IPS-20b (cell line): ENCODE results near the gene CTLA4.

ENCODE experiments used
- H3K27ac ChIP-seq: one replicate; pipeline ENCODE4 v1.5.1; 2013; ENCODE audit warnings: low read length
- H3K27me3 ChIP-seq: 2 replicates; pipeline ENCODE4 v1.6.1; 2013; ENCODE audit warnings: mild to moderate bottlenecking, low read length, inconsistent platforms; ENCODE audit not compliant: insufficient read depth
- H3K36me3 ChIP-seq: 2 replicates; pipeline ENCODE4 v1.6.1; 2013; ENCODE audit warnings: low read depth, mild to moderate bottlenecking, inconsistent platforms, low read length, moderate library complexity; ENCODE audit not compliant: insufficient read depth
- H3K4me1 ChIP-seq: 2 replicates; pipeline ENCODE4 v1.6.1; 2013; ENCODE audit warnings: mild to moderate bottlenecking, control low read depth, inconsistent platforms, low read length, moderate library complexity; ENCODE audit not compliant: insufficient read depth
- H3K4me3 ChIP-seq: 2 replicates; pipeline ENCODE4 v1.5.1; 2013; ENCODE audit warnings: mild to moderate bottlenecking, low read length, inconsistent platforms
- H3K9ac ChIP-seq: 2 replicates; pipeline ENCODE4 v1.6.1; 2013; ENCODE audit warnings: low read depth, mild to moderate bottlenecking, inconsistent platforms, low read length, moderate library complexity
- H3K9me3 ChIP-seq: 2 replicates; pipeline ENCODE4 v1.6.1; 2013; ENCODE audit warnings: mild to moderate bottlenecking, low read depth, low read length, inconsistent platforms; ENCODE audit not compliant: insufficient read depth

CTLA4 gene

GRCh38 chr2:203835892-203836800 lies 31.4 kb upstream of the CTLA4 start:
- Histone ChIP-seq H3K4me3 (no peak overlapping the region), H3K4me1 (no peaks in the 10 kb centered on the region; the same call in 1 of the 2 replicates), H3K9me3 (no peaks in the 10 kb centered on the region), H3K27me3 (no peaks in the 10 kb centered on the region), H3K36me3 (no peaks in the 10 kb centered on the region), H3K27ac (no peak overlapping the region), H3K9ac (no peak overlapping the region)

- Histone ChIP-seq H3K9ac (no peak overlapping the region), H3K27me3 (no peaks in the 10 kb centered on the region), H3K4me3 (no peak overlapping the region), H3K4me1 (no peaks in the 10 kb centered on the region; the same call in 1 of the 2 replicates), H3K9me3 (no peaks in the 10 kb centered on the region), H3K36me3 (no peaks in the 10 kb centered on the region), H3K27ac (no peak overlapping the region)
These were observed 26.8 kb upstream of the CTLA4 start for GRCh38 chr2:203840655-203841205.

DNA sequence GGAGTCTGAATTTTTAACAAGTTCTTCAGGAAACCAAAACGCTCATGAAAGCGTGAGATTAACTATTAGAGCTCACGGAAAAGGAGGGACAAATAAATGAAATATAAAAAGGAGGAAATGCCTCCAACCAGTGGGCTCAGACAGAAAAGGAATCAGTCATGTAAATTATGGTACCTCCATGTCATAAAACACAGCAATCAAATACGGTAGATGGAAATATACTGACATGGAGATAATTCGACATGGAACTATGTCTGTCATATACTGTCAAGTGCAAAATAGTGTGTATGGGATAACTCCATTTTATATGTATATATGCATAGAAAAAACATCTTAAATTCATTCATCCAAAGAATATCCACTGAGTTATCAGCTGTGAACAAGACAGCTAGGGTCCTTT lies 25.9 kb upstream of the CTLA4 start:
- no peaks in the 10 kb centered on the region for H3K36me3 ChIP-seq
- no peak overlapping the region for H3K4me3 ChIP-seq
- no peaks in the 10 kb centered on the region for H3K27me3 ChIP-seq
- no peaks in the 10 kb centered on the region for H3K4me1 ChIP-seq
- H3K27ac ChIP-seq: no peak overlapping the region
- no peak overlapping the region for H3K9ac ChIP-seq
- no peaks in the 10 kb centered on the region for H3K9me3 ChIP-seq

DNA sequence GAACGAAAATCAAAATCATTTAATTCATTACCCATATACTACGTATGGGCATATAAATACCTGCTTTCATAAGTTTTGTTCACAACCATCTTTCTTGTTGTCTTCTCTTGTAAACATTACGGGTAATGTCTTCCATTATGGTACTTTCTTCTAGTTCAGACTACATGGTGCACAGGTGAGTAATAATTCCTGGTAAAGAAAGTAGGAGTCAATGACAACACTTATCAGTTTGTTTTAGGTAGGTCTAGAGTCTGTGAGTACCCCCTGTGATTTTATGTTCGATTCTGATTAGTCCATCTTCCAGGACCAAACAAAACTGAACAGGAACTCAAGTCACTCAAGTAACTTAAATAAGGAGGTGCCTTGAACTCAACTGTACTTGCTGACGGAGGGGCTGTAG lies 25.2 kb upstream of the CTLA4 start:
- H3K9me3 ChIP-seq: no peaks in the 10 kb centered on the region
- H3K27me3 ChIP-seq: no peaks in the 10 kb centered on the region
- no peak overlapping the region for H3K4me3 ChIP-seq
- H3K27ac ChIP-seq: no peak overlapping the region
- no peak overlapping the region for H3K9ac ChIP-seq
- H3K36me3 ChIP-seq: no peaks in the 10 kb centered on the region
- no peaks in the 10 kb centered on the region for H3K4me1 ChIP-seq

GRCh38 chr2:203846490-203847105 lies 21.0 kb upstream of the CTLA4 start:
- no peaks in the 10 kb centered on the region for H3K27me3 ChIP-seq

GRCh38 chr2:203849010-203849409 lies 18.6 kb upstream of the CTLA4 start:
- H3K36me3 ChIP-seq: no peaks in the 10 kb centered on the region
- no peaks in the 10 kb centered on the region for H3K4me1 ChIP-seq
- no peak overlapping the region for H3K4me3 ChIP-seq
- no peak overlapping the region for H3K27ac ChIP-seq
- no peaks in the 10 kb centered on the region for H3K9me3 ChIP-seq
- H3K9ac ChIP-seq: no peak overlapping the region
- no peaks in the 10 kb centered on the region for H3K27me3 ChIP-seq

More at GRCh38 chr2:203846490-203847105, 21.0 kb upstream of the CTLA4 start:
- no peak overlapping the region for H3K4me3 ChIP-seq
- H3K36me3 ChIP-seq: no peaks in the 10 kb centered on the region
- no peak overlapping the region for H3K9ac ChIP-seq
- H3K9me3 ChIP-seq: no peaks in the 10 kb centered on the region
- no peak overlapping the region for H3K27ac ChIP-seq
- no peaks in the 10 kb centered on the region for H3K4me1 ChIP-seq

- H3K4me1 ChIP-seq: no peaks in the 10 kb centered on the region
- no peak overlapping the region for H3K27ac ChIP-seq
- H3K4me3 ChIP-seq: no peak overlapping the region
- H3K36me3 ChIP-seq: no peaks in the 10 kb centered on the region
- no peaks in the 10 kb centered on the region for H3K9me3 ChIP-seq
- no peak overlapping the region for H3K9ac ChIP-seq
- H3K27me3 ChIP-seq: no peaks in the 10 kb centered on the region
These were observed 14.8 kb upstream of the CTLA4 start for GRCh38 chr2:203852760-203853159.

- no peak overlapping the region for H3K27ac ChIP-seq
- no peak overlapping the region for H3K9ac ChIP-seq
- H3K36me3 ChIP-seq: no peaks in the 10 kb centered on the region
- no peaks in the 10 kb centered on the region for H3K4me1 ChIP-seq
- H3K9me3 ChIP-seq: no peaks in the 10 kb centered on the region
- H3K27me3 ChIP-seq: no peaks in the 10 kb centered on the region
- H3K4me3 ChIP-seq: no peak overlapping the region
These were observed 14.3 kb upstream of the CTLA4 start for GRCh38 chr2:203853271-203853670.

- Histone ChIP-seq H3K4me1 (no peaks in the 10 kb centered on the region), H3K9me3 (no peaks in the 10 kb centered on the region), H3K27me3 (no peaks in the 10 kb centered on the region), H3K36me3 (no peaks in the 10 kb centered on the region), H3K27ac (no peak overlapping the region), H3K4me3 (no peak overlapping the region), H3K9ac (no peak overlapping the region)
These were observed 13.8 kb upstream of the CTLA4 start for GRCh38 chr2:203853722-203854121.

GRCh38 chr2:203855274-203855673 lies 12.3 kb upstream of the CTLA4 start:
- H3K4me3 ChIP-seq: no peak overlapping the region
- no peaks in the 10 kb centered on the region for H3K27me3 ChIP-seq
- no peak overlapping the region for H3K27ac ChIP-seq
- no peak overlapping the region for H3K9ac ChIP-seq
- H3K4me1 ChIP-seq: no peaks in the 10 kb centered on the region
- no peaks in the 10 kb centered on the region for H3K36me3 ChIP-seq
- no peaks in the 10 kb centered on the region for H3K9me3 ChIP-seq

DNA sequence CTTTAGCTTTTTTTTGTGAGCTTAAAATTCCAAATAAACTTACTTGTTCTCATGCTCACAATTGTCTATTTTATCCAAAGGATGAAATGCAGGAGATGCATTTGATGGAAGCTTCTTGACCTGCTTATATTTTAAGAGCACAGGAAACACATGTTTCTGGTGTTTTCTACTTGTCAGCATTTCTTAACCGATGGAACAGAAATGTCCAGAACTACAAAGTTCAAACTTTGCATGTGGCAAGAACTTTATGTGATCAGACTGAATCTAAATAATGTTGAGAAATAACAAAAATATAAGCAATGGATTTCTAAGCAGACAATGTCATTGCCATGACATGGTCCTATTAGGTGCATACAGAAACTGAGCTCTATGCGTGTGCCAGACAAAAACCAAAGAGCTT lies 9.9 kb upstream of the CTLA4 start:
- Histone ChIP-seq H3K27ac (no peak overlapping the region), H3K9me3 (no peaks in the 10 kb centered on the region), H3K27me3 (no peaks in the 10 kb centered on the region), H3K36me3 (no peaks in the 10 kb centered on the region), H3K9ac (no peak overlapping the region), H3K4me3 (no peak overlapping the region), H3K4me1 (no peaks in the 10 kb centered on the region)

- Histone ChIP-seq H3K9ac (no peak overlapping the region), H3K27ac (no peak overlapping the region), H3K4me1 (no peaks in the 10 kb centered on the region), H3K27me3 (no peaks in the 10 kb centered on the region), H3K36me3 (no peaks in the 10 kb centered on the region), H3K9me3 (no peaks in the 10 kb centered on the region), H3K4me3 (no peak overlapping the region)
These were observed 9.4 kb upstream of the CTLA4 start for GRCh38 chr2:203858176-203858575.
